GM18508 (cell line): ENCODE data around the gene TRAF7.
"Not testable (repeated sequence)": the region's sequence is repeated elsewhere in the genome, so short reads cannot be mapped to it uniquely, and the experiment has no call there.

Experiments
- ATAC-seq: cut with Tn5 transposase; IDR thresholded peaks from one replicate; pipeline ENCODE4 v1.9.1; 2021; ENCODE audit warnings: moderate number of reproducible peaks; ENCODE audit not compliant: insufficient read depth, unreplicated experiment

The TRAF7 gene

DNA sequence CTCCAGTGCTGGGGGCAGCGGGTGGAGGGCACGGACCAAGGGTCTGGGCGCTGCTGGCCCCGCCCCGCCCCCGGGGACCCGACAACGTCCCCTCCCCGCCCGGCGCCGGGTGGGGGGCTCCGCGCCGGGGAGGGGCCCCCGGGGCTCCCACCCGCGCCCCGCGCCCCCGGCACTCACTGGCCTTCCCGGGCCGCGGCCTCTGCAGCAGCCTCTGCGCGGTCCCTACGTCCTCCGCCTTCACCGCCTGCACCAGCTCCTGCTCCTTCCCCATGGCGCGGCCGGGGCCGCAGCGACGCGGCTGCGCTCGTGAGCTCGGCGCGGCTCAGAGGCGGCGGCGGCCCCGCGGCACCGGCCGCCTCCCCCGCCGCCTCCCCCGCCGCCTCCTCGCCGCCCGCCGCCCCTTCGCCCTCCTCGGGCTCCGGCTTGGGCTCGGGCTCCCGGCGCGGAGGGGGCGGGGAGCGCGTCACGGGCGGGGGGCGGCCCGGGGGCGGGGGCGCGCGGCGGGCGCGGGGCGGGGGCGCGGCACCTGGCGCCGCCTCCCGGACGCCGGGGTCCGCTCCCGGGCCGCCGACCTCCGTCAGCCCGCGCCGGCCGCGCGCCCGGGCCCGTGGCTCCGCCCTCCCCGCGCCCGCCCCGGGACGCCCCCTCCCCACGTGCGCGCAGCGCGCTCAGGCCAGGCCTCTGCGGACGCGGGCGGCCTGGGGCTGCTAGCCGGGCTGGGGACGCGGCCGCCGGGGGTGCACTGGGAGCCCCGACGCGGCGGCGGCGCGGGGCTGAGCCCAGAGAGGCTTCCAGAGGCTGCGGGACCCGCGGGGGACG lies 40.8 kb downstream of the TRAF7 start, which contains the start of gene CASKIN1:
Gene CASKIN1, minus strand, starts transcription at position 444 of the 819 bp plus-strand sequence. Its CDS starts 173 bp downstream, at position 271.
- no peak for ATAC-seq

DNA sequence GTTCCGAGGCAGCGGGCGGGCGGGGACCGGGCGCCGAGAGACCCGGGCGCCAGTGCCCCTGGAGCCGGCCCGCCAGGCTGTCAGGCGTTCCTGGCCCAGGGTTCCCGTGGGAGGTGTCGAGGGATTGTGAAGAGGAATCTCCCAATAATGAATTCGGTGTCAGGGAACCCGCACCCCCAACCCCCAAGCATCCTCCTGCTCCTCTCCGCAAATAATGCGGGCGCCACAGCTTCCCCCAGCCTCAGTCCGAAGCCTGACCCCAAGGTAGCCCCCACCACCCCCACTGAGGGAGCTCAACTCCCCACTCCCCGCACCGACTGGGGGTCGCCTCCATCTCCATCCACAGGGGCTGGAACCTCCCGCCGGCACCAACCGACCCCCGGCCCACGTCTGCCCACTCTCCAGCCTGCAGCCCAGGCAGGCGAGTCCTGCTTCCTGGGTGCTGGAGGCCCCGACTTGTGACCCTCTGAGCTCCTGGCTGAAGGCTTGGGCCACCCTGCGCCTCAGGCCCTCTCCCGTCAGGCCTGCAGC lies 41.5 kb downstream of the TRAF7 start:
- no peak for ATAC-seq

DNA sequence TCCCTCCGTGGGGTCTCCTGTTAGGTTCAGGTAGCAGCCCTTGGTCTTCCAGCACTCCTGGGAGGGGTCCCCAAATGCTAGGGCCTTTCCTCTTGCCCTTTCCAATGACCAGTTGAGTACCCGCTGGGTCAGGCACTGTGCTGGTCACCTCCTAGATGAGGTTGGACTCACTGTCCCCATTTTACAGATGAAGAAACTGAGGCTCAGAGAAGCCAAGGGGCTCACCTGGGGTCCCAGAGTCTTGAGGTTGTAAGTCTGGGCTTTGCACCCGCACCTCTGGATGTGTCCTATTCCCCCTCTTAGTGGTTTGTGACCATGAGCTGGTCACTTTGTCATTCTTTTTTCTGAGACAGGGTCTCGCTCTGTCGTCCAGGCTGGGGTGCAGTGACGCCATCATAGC lies 42.2 kb downstream of the TRAF7 start:
- no peak for ATAC-seq

DNA sequence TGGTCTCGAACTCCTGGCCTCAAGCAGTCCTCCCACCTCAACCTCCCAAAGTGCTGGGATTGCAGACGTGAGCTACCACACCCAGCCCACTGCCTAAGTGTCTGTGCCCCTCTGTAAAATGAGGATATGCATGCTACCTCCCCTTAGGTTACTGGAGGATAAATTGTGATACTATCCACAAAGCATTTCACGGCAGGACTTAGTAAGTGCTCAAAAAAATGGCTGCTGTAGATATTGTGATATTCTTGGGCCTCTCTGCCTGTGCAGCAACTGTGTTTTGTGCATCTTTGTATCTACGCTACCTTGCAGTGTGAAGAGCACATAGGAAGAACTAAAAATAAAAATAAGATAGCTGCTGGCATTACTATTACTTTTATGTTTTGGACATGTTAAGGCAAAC lies 42.7 kb downstream of the TRAF7 start:
- ATAC-seq, result no peak

GRCh38 chr16:2199095-2199494 lies 43.5 kb downstream of the TRAF7 start:
- ATAC-seq, result no peak

- ATAC-seq, result no peak
Measured at GRCh38 chr16:2199621-2200139, 44.1 kb downstream of the TRAF7 start.

DNA sequence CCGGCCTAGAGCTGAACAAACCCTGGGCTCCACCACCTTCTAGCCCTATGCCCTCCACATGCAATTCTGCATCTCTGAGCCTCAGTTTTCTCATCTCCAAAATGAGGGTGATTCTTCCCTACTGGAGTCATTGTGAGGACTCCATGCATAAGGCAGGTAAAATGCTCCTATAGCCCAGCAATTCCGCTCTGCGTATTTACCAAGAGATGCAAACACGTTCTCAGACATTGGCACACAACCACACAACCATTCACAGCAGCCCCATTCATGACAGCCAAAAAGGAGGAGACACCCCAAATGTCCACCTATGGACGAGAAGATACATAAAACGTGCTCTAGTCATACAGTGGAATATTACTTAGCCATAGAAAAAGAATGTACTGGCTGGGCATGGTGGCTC lies 44.7 kb downstream of the TRAF7 start:
- ATAC-seq, result no peak

DNA sequence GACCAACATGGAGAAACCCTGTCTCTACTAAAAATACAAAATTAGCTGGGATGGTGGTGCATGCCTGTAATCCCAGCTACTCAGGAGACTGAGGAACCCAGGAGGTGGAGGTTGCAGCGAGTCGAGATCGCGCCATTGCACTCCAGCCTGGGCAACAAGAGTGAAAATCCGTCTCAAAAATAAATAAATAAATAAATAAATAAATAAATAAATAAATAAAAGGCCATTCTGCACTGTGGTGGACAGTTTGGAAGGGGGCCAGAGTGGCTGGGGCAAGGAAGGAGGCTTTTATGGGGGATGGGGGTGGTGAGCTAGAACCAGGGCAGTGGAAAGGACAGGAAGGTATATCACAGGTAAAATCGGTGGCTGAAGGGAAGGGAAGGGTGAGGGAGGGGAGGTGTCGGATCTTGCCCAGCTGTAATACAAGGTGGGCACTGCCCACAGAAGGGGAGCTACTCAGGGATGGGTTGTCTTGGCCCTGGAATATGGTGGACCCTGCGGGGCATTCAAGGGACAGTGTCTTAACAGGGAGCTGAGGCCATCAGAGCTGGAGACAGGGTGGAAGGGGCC lies 47.6 kb downstream of the TRAF7 start:
- not testable (repeated sequence) for ATAC-seq

GRCh38 chr16:2204416-2205103 lies 49.0 kb downstream of the TRAF7 start:
- ATAC-seq, result no peak

GRCh38 chr16:2205104-2205966 lies 49.8 kb downstream of the TRAF7 start, which contains the start of gene MLST8:
TSS of gene MLST8 (plus strand) at chr16:2205454. CDS start at chr16:2206086, 632 bp downstream.
- peak; percentile 41 for ATAC-seq

DNA sequence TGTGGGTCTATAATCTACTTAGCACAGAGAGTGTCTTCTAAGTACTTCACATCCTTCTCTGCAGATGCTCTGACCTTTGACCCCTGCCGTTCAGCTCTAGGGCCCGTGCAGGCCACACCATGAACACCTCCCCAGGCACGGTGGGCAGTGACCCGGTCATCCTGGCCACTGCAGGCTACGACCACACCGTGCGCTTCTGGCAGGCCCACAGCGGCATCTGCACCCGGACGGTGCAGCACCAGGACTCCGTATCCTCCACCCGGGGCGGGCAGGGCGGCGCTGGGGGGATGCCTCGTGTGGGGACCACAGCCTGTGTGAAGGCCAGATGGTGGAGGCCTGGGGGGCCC lies 50.4 kb downstream of the TRAF7 start:
- peak; percentile 6 for ATAC-seq

DNA sequence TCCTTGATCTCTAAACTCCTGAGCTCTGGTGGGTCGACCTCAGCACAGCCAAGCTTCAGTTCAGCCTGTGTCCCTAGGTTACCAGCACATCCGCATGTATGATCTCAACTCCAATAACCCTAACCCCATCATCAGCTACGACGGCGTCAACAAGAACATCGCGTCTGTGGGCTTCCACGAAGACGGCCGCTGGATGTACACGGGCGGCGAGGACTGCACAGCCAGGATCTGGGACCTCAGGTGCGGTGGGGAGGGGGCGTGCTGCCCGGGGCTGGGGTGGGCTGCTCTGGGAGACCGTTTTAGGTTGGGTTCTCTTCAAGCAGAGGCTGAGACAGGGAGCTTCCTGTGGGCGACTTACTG lies 50.8 kb downstream of the TRAF7 start:
- no peak for ATAC-seq

- no peak for ATAC-seq
Measured at GRCh38 chr16:2206780-2207433, 51.3 kb downstream of the TRAF7 start.

GRCh38 chr16:2207872-2208271 lies 52.3 kb downstream of the TRAF7 start:
- ATAC-seq, result no peak

- no peak for ATAC-seq
Measured at GRCh38 chr16:2208308-2208707, 52.7 kb downstream of the TRAF7 start.

DNA sequence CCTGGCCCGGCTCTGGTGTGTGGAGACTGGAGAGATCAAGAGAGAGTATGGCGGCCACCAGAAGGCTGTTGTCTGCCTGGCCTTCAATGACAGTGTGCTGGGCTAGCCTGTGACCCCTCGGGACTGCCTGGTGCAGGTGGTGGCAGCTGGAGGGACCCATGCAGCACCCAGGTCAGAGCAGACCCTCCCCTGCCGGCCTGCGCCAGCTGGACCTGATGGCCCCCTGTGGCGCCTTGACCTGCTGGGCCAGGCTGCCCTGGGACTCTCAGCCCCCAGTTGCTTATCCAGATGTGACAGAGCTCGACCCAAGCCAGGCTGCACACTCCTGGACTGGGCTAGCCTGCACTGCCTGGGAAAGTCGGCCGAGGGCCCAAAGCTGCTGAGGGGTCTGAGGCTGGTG lies 53.2 kb downstream of the TRAF7 start:
- no peak for ATAC-seq

DNA sequence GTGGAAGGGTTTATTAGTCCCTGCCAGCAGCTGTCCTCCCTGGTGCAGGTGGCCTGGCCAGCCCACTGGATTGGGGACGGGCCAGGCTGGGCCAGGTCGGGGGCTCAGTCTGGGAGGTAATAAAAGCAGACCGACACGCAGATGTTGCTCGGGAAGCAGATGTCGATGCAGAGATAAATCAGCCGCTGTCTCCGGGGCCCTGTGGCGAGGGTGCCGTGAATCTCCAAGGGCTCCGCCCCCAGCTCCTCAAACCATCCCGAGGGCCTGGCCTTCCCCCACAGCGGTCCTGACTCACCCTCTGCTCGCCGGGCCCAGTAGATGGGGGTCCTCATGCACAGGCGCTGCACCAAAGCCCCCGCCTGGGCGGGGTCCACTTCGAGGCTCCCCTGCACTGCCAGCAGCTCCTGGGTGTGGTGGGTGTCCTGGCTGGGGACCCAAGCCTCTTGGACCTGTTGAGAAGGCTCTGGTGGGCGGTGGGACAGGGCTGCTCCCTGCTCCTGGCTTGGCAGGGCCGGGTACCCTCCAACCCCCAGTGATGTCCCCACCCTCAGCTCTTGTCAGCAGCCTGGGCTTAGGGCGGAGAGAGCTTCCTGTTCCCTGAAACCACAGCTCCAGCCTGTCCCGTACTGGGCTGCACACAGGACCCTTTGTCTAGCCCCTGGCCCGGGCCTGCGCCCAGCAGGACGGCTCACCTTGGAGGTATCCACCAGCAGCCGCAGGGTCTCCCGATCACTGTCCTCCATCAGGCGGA lies 53.9 kb downstream of the TRAF7 start:
- ATAC-seq, result no peak

DNA sequence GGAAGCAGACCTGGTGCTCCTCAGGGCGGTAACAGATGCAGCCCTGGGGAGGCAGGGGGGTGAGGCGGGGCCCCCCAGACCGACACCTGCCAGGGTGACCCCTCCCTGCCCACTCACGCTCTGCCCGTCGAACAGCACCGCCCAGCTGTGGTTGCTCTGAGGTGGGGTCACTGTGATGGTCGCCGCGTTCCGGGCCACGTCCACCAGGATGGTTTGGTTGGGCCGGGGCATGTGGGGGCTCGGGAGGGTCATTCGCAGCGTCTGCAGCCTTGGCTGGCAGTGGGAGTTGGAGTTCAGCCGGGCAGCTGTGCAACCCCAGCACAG lies 54.4 kb downstream of the TRAF7 start:
- ATAC-seq, result no peak
